ENCODE measurements around the gene PRKN. TPM values are rescaled to one million over a fixed set of nuclear protein-coding genes. Genes with fewer than 3 reads are reported as not detected.

The PRKN gene
- total RNA-seq, 4 donors from 2014 or later = 4.5 to 12.3 (median 9.0) TPM

DNA sequence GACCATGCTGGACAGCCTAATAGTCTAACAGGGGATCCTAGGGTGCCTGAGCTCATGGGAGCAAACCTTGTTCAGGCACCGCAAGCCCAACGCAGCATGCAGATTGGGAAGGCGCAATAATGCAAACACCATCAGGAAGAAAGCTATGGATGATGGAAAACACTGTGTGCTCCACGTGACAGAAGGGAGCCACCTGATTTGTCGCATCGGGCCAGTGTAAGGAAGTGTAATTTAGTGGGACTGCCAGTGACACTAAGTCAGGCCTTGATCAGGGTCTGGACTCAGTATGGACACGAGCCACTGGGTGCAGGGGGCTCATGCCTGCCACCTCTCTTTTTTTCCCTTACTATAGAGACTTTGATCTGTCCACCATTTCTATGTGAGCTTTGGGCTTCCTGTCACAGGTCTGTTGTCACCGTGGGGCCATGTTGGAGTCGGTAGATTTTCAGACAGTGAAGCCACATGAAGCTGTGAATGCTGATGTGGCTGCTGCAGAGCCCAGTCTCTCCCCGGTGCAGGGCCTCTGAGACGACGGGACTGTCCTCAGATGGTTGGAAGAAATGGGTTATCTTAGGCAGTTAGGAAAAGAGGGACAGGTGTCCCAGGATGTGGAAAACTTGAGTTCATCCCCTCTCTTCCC lies 1379.5 kb downstream of the PRKN start:
- 87 to 100% methylated on average over 4 to 12 of the region's 12 CpGs for WGBS, 2 donors (ENCODE audit: low coverage in 1 of 2)
- in situ Hi-C loops (cut with MboI; ENCODE audit: low pct_ligation_motif_present in 1 of 4, low pct_unique_long_range_greater_than_20kb in 1 of 4, low sequenced_read_pairs in 3 of 4) = no loop called here
- no peak overlapping the region for H3K4me3 ChIP-seq
- TF ChIP-seq POLR2AphosphoS5 (IDR thresholded peaks at IDR 0.05) = no peak
- no peak for TF ChIP-seq EP300 (IDR thresholded peaks at IDR 0.05; ENCODE audit: low read depth)
- TF ChIP-seq, protein P1, sequence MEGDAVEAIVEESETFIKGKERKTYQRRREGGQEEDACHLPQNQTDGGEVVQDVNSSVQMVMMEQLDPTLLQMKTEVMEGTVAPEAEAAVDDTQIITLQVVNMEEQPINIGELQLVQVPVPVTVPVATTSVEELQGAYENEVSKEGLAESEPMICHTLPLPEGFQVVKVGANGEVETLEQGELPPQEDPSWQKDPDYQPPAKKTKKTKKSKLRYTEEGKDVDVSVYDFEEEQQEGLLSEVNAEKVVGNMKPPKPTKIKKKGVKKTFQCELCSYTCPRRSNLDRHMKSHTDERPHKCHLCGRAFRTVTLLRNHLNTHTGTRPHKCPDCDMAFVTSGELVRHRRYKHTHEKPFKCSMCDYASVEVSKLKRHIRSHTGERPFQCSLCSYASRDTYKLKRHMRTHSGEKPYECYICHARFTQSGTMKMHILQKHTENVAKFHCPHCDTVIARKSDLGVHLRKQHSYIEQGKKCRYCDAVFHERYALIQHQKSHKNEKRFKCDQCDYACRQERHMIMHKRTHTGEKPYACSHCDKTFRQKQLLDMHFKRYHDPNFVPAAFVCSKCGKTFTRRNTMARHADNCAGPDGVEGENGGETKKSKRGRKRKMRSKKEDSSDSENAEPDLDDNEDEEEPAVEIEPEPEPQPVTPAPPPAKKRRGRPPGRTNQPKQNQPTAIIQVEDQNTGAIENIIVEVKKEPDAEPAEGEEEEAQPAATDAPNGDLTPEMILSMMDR (IDR thresholded peaks at IDR 0.05) = no peak
- no peak for TF ChIP-seq POLR2A (IDR thresholded peaks at IDR 0.05)
- no peaks in the 10 kb centered on the region for H3K4me1 ChIP-seq
- no peaks in the 10 kb centered on the region for H3K27me3 ChIP-seq
- H3K36me3 ChIP-seq = no peaks in the 10 kb centered on the region
- intact Hi-C loops (cut with DNase I; ENCODE audit: low total_unique reads) = no loop called here
- no peaks in the 10 kb centered on the region for H3K9me3 ChIP-seq
- DNase-seq = no peak
- no peak overlapping the region for H3K27ac ChIP-seq

DNA sequence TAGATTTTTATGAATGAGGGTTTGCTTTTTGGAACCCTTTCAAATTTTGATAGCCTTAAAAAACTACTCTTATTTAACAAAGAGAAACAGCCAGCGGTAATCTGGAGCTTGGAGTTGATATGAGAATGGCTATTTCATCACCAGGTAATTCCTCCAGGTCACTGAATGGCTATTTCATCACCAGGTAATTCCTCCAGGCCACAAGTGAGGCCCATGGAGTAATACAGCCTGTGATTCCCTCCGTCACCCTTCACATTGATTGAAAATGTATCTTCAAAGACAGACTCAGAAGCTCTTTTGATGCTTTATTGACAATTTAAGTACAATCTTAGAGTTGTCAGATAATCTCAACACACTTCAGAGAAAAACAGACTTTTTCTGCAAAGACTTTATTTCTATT lies 1380.4 kb downstream of the PRKN start:
- H3K9me3 ChIP-seq = no peaks in the 10 kb centered on the region
- H3K4me3 ChIP-seq = no peak overlapping the region
- no peaks in the 10 kb centered on the region for H3K4me1 ChIP-seq
- DNase-seq = no peak
- in situ Hi-C loops (cut with MboI; ENCODE audit: low pct_ligation_motif_present in 1 of 4, low pct_unique_long_range_greater_than_20kb in 1 of 4, low sequenced_read_pairs in 3 of 4) = no loop called here
- no peaks in the 10 kb centered on the region for H3K36me3 ChIP-seq
- H3K27ac ChIP-seq = no peak overlapping the region
- no peaks in the 10 kb centered on the region for H3K27me3 ChIP-seq
- 92 to 100% methylated on average over 1 to 2 of the region's 2 CpGs for WGBS, 2 donors (ENCODE audit: low coverage in 1 of 2)
- intact Hi-C loops (cut with DNase I; ENCODE audit: low total_unique reads) = no loop called here
- TF ChIP-seq POLR2AphosphoS5 (IDR thresholded peaks at IDR 0.05) = no peak
- TF ChIP-seq, protein P1 (IDR thresholded peaks at IDR 0.05) = no peak
- no peak for TF ChIP-seq POLR2A (IDR thresholded peaks at IDR 0.05)
- no peak for TF ChIP-seq EP300 (IDR thresholded peaks at IDR 0.05; ENCODE audit: low read depth)

DNA sequence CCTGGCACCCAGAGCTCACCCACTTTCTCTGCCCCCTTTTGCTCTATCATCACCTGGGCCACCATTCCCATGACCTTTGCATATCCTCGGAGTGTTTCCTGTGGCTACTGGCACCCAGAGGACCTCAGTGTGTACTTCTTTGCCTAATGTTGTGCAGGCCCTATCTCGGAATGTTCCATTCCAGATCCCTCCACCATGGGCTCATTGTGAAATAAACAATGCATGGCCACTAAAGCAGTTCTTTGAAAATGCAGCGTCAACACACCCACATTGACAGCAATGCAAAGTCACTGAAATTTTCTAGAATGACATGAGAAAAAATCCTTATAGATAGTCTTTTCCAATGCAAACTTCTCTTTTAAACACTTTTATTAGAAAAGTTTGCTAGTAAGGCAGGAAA lies 1380.8 kb downstream of the PRKN start:
- H3K27me3 ChIP-seq = no peaks in the 10 kb centered on the region
- in situ Hi-C loops (cut with MboI; ENCODE audit: low pct_ligation_motif_present in 1 of 4, low pct_unique_long_range_greater_than_20kb in 1 of 4, low sequenced_read_pairs in 3 of 4) = no loop called here

DNA sequence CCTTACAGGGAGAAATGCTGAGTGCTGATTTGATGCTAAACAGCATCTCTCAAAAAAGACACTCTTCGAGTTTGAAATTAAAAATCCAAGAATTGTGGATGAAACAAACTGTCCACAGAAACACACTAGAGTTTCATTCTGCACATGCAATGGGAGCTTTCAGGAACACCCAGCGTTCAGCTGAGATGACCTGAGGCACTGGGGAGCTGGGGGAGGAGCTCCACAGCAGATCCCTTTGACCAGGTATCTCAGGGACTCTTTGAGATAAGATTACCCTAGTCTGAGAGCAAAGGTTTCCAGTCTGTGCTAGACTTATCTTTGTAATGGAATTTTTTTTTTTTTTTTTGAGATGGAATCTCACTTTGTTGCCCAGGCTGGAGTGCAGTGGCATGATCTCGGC lies 1382.9 kb downstream of the PRKN start:
- intact Hi-C loops (cut with DNase I; ENCODE audit: low total_unique reads) = no loop called here
- Histone ChIP-seq H3K4me1 (no peaks in the 10 kb centered on the region), H3K27me3 (no peaks in the 10 kb centered on the region), H3K4me3 (no peak overlapping the region), H3K9me3 (no peaks in the 10 kb centered on the region), H3K27ac (no peak overlapping the region), H3K36me3 (no peaks in the 10 kb centered on the region)
- DNase-seq = no peak
- in situ Hi-C loops (cut with MboI; ENCODE audit: low pct_ligation_motif_present in 1 of 4, low pct_unique_long_range_greater_than_20kb in 1 of 4, low sequenced_read_pairs in 3 of 4) = no loop called here
- TF ChIP-seq EP300 (IDR thresholded peaks at IDR 0.05; ENCODE audit: low read depth) (no peak), POLR2AphosphoS5 (IDR thresholded peaks at IDR 0.05) (no peak), POLR2A (IDR thresholded peaks at IDR 0.05) (no peak)
- TF ChIP-seq, protein P1 (IDR thresholded peaks at IDR 0.05) = no peak
- WGBS, 2 donors (ENCODE audit: low coverage in 1 of 2) = 83 to 84% methylated on average over 3 of the region's 3 CpGs

More for the DNA sequence above, 1380.8 kb downstream of the PRKN start:
- no peak for DNase-seq
- H3K9me3 ChIP-seq = no peaks in the 10 kb centered on the region
- intact Hi-C loops (cut with DNase I; ENCODE audit: low total_unique reads) = no loop called here
- TF ChIP-seq EP300 (IDR thresholded peaks at IDR 0.05; ENCODE audit: low read depth) = no peak
- TF ChIP-seq, protein P1 (IDR thresholded peaks at IDR 0.05) = no peak
- TF ChIP-seq POLR2A (IDR thresholded peaks at IDR 0.05) = no peak
- no peak for TF ChIP-seq POLR2AphosphoS5 (IDR thresholded peaks at IDR 0.05)
- H3K27ac ChIP-seq = no peak overlapping the region
- no peaks in the 10 kb centered on the region for H3K4me1 ChIP-seq
- no peaks in the 10 kb centered on the region for H3K36me3 ChIP-seq
- H3K4me3 ChIP-seq = no peak overlapping the region
- 75 to 100% methylated on average over 1 to 3 of the region's 3 CpGs for WGBS, 2 donors (ENCODE audit: low coverage in 1 of 2)
